Type B pancreatic cell (in vitro differentiated cells): ENCODE data around the gene AGO3. TPM values are rescaled to one million over a fixed set of nuclear protein-coding genes. Genes with fewer than 3 reads are reported as not detected.

Experiments used
- DNase-seq: peaks from one replicate; pipeline ENCODE4 v3.0.0; 2021; ENCODE audit warnings: mixed read lengths; ENCODE audit not compliant: unreplicated experiment; ENCODE audit errors: extremely low spot score
- H3K27ac Mint-ChIP-seq: 2 replicates; pipeline ENCODE4 v1.8.0; 2021; ENCODE audit warnings: mild to moderate bottlenecking, mixed read lengths
- H3K27me3 Mint-ChIP-seq: 2 replicates; pipeline ENCODE4 v1.8.0; 2021; ENCODE audit warnings: mixed read lengths
- H3K36me3 Mint-ChIP-seq: 2 replicates; pipeline ENCODE4 v1.8.0; 2021; ENCODE audit warnings: mixed read lengths
- H3K4me1 Mint-ChIP-seq: one replicate; pipeline ENCODE4 v1.8.0; 2021; ENCODE audit warnings: mixed read lengths; ENCODE audit not compliant: unreplicated experiment
- H3K4me3 Mint-ChIP-seq: 2 replicates; pipeline ENCODE4 v1.8.0; 2021; ENCODE audit warnings: mild to moderate bottlenecking, mixed read lengths
- H3K9me3 Mint-ChIP-seq: 2 replicates; pipeline ENCODE4 v1.8.0; 2021; ENCODE audit warnings: mixed read lengths
- CTCF ChIP-seq: fragments of 200-600 bp; sonication (generic); conservative IDR thresholded peaks from 2 replicates; pipeline ENCODE4 v1.5.0; 2021; ENCODE audit warnings: antibody characterized with exemption, mild to moderate bottlenecking
- total RNA-seq: library from RNA; stranded (reverse); gene quantifications from 2 replicates; pipeline ENCODE4 v1.2.1, GENCODE V29; 2021; ENCODE audit warnings: low replicate concordance

Gene AGO3
- total RNA-seq, 1 donor from 2014 or later, result 30.6 TPM

- H3K27me3 Mint-ChIP-seq, result no peaks in the 10 kb centered on the region
- peaks cover 10% of the 10 kb centered on the region for H3K4me1 Mint-ChIP-seq
- peak overlapping the region; percentile 94 for H3K4me3 Mint-ChIP-seq
- H3K36me3 Mint-ChIP-seq, result peaks cover 5% of the 10 kb centered on the region
- no peaks in the 10 kb centered on the region for H3K9me3 Mint-ChIP-seq
- no peak for TF ChIP-seq CTCF
- DNase-seq, result no peak
- H3K27ac Mint-ChIP-seq, result no peak overlapping the region
Observed at GRCh38 chr1:36088265-36088576, 157.3 kb downstream of the AGO3 start.

GRCh38 chr1:36088577-36089392, 157.9 kb downstream of the AGO3 start, which contains the start of gene ADPRS:
ADPRS (plus strand) TSS chr1:36088892; CDS start chr1:36088905, 13 bp downstream.
- Mint-ChIP-seq H3K27me3 (no peaks in the 10 kb centered on the region), H3K9me3 (no peaks in the 10 kb centered on the region), H3K36me3 (peaks cover 5% of the 10 kb centered on the region), H3K4me3 (peak within 1 kb of the TSS; percentile 94), H3K27ac (peak within 1 kb of the TSS; percentile 93), H3K4me1 (peaks cover 10% of the 10 kb centered on the region)
- TF ChIP-seq CTCF, result peak; percentile 99
- peak; percentile 92 for DNase-seq

- no peak for TF ChIP-seq CTCF
- DNase-seq, result no peak
Observed at GRCh38 chr1:36089393-36090121, 158.7 kb downstream of the AGO3 start.

GRCh38 chr1:36091141-36091540, 160.2 kb downstream of the AGO3 start:
- no peak overlapping the region for H3K4me3 Mint-ChIP-seq
- TF ChIP-seq CTCF, result no peak

More at GRCh38 chr1:36089393-36090121, 158.7 kb downstream of the AGO3 start:
- Mint-ChIP-seq H3K27ac (peak overlapping the region; percentile 93), H3K9me3 (no peaks in the 10 kb centered on the region), H3K4me3 (peak overlapping the region; percentile 94), H3K36me3 (peaks cover 5% of the 10 kb centered on the region), H3K27me3 (no peaks in the 10 kb centered on the region), H3K4me1 (peaks cover 10% of the 10 kb centered on the region)

GRCh38 chr1:36091698-36092097, 160.8 kb downstream of the AGO3 start:
- peaks cover 5% of the 10 kb centered on the region for H3K36me3 Mint-ChIP-seq
- no peak for DNase-seq
- H3K4me3 Mint-ChIP-seq, result peak overlapping the region; percentile 44
- H3K9me3 Mint-ChIP-seq, result no peaks in the 10 kb centered on the region
- H3K4me1 Mint-ChIP-seq, result peaks cover 15% of the 10 kb centered on the region
- TF ChIP-seq CTCF, result no peak
- no peaks in the 10 kb centered on the region for H3K27me3 Mint-ChIP-seq
- peak overlapping the region; percentile 46 for H3K27ac Mint-ChIP-seq

More at GRCh38 chr1:36091141-36091540, 160.2 kb downstream of the AGO3 start:
- Mint-ChIP-seq H3K4me1 (peaks cover 10% of the 10 kb centered on the region), H3K36me3 (peaks cover 5% of the 10 kb centered on the region), H3K27me3 (no peaks in the 10 kb centered on the region), H3K9me3 (no peaks in the 10 kb centered on the region), H3K27ac (no peak overlapping the region)
- DNase-seq, result no peak
